OCI-LY1 (cell line): Measurements from ENCODE around the gene RNF150.

Experiments
- H2AFZ ChIP-seq: fragments of 200-600 bp; sonication (generic), shearing (Covaris generic); 2 replicates; pipeline ENCODE4 v1.6.0; 2014; ENCODE audit warnings: antibody characterized with exemption, mild to moderate bottlenecking, low read length
- H3F3A ChIP-seq: fragments of 200-600 bp; sonication (generic), shearing (Covaris generic); 2 replicates; pipeline ENCODE4 v1.6.0; 2014; ENCODE audit warnings: mild to moderate bottlenecking, antibody characterized with exemption, low read length, moderate library complexity; ENCODE audit not compliant: insufficient read depth
- H3K27ac ChIP-seq: fragments of 200-600 bp; sonication (generic); 2 replicates; pipeline ENCODE4 v1.5.1; 2014; ENCODE audit warnings: low read length, mixed run types, mild to moderate bottlenecking, low read depth; ENCODE audit not compliant: poor library complexity, severe bottlenecking
- H3K27me3 ChIP-seq: fragments of 200-600 bp; sonication (generic); 2 replicates; pipeline ENCODE4 v1.6.0; 2014; ENCODE audit warnings: antibody characterized with exemption, mild to moderate bottlenecking, low read length, moderate library complexity; ENCODE audit not compliant: insufficient read depth
- H3K36me3 ChIP-seq: fragments of 200-600 bp; sonication (generic); 2 replicates; pipeline ENCODE4 v1.6.1; 2014; ENCODE audit warnings: mild to moderate bottlenecking, antibody characterized with exemption, low read length, moderate library complexity, mixed read lengths; ENCODE audit not compliant: insufficient read depth
- H3K4me1 ChIP-seq: fragments of 200-600 bp; sonication (generic); 2 replicates; pipeline ENCODE4 v1.5.1; 2014; ENCODE audit warnings: mild to moderate bottlenecking, low read length, moderate library complexity; ENCODE audit not compliant: insufficient read depth, severe bottlenecking
- H3K4me2 ChIP-seq: fragments of 200-600 bp; sonication (generic), shearing (Covaris generic); 2 replicates; pipeline ENCODE4 v1.6.1; 2014; ENCODE audit warnings: low read length
- H3K4me3 ChIP-seq: fragments of 200-600 bp; sonication (generic); 2 replicates; pipeline ENCODE4 v1.5.1; 2014; ENCODE audit warnings: low read length, low read depth, mild to moderate bottlenecking, mixed read lengths; ENCODE audit not compliant: poor library complexity, severe bottlenecking
- H3K79me2 ChIP-seq: fragments of 200-600 bp; shearing (Covaris generic); 2 replicates; pipeline ENCODE4 v1.6.1; 2016; ENCODE audit warnings: mixed run types, low read length, mixed read lengths; ENCODE audit not compliant: insufficient read depth
- H3K9ac ChIP-seq: fragments of 200-600 bp; sonication (generic), shearing (Covaris generic); 2 replicates; pipeline ENCODE4 v1.6.1; 2014; ENCODE audit warnings: mild to moderate bottlenecking, low read length, mixed read lengths
- H3K9me2 ChIP-seq: fragments of 200-600 bp; sonication (generic), shearing (Covaris generic); 2 replicates; pipeline ENCODE4 v1.6.1; 2014; ENCODE audit warnings: low read depth, mild to moderate bottlenecking, low read length, mixed read lengths
- H3K9me3 ChIP-seq: fragments of 200-600 bp; shearing (Covaris generic); 2 replicates; pipeline ENCODE4 v1.6.1; 2014; ENCODE audit warnings: low read length, mixed read lengths
- H4K20me1 ChIP-seq: fragments of 200-600 bp; sonication (generic), shearing (Covaris generic); 2 replicates; pipeline ENCODE4 v1.6.0; 2016; ENCODE audit warnings: mild to moderate bottlenecking, low read length; ENCODE audit not compliant: insufficient read depth
- EZH2 ChIP-seq: fragments of 200-600 bp; sonication (generic), shearing (Covaris generic); IDR thresholded peaks from 2 replicates; pipeline ENCODE4 v1.8.0; 2017; ENCODE audit warnings: borderline replicate concordance, mixed run types, mild to moderate bottlenecking, antibody characterized with exemption, low read length, moderate library complexity, mixed read lengths
- TF ChIP-seq, protein P1 (sequence below): fragments of 200-600 bp; sonication (generic), shearing (Covaris generic); IDR thresholded peaks from 2 replicates; pipeline ENCODE4 v1.5.1; 2017; ENCODE audit warnings: mild to moderate bottlenecking, antibody characterized with exemption, low read length, moderate library complexity, mixed read lengths

RNF150 gene

DNA sequence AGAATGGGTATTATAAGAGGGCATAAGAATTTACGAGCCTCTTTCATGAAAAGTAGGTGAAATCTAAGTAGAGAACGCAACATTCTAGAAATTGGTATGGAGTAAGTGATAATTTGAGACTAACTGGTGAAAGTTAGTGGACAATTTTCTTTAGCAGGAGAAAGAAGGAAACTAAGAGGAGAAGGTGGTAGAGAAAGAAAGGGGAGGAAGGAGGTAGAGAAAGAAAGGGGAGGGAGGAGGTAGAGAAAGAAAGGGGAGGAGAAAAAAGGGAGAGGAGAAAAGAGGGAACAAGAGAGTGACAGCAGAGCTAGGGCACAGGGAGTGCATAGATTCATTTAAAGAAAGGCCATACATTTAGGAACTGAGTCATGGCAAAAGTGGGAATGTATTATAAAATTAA, 94.1 kb downstream of the RNF150 start:
- H3K9ac ChIP-seq = no peak overlapping the region
- H4K20me1 ChIP-seq = no peaks in the 10 kb centered on the region
- H3K27ac ChIP-seq = no peak overlapping the region
- no peaks in the 10 kb centered on the region for H3K79me2 ChIP-seq
- no peaks in the 10 kb centered on the region for H3F3A ChIP-seq
- no peak overlapping the region for H3K4me3 ChIP-seq
- TF ChIP-seq EZH2 = no peak
- TF ChIP-seq, protein P1, sequence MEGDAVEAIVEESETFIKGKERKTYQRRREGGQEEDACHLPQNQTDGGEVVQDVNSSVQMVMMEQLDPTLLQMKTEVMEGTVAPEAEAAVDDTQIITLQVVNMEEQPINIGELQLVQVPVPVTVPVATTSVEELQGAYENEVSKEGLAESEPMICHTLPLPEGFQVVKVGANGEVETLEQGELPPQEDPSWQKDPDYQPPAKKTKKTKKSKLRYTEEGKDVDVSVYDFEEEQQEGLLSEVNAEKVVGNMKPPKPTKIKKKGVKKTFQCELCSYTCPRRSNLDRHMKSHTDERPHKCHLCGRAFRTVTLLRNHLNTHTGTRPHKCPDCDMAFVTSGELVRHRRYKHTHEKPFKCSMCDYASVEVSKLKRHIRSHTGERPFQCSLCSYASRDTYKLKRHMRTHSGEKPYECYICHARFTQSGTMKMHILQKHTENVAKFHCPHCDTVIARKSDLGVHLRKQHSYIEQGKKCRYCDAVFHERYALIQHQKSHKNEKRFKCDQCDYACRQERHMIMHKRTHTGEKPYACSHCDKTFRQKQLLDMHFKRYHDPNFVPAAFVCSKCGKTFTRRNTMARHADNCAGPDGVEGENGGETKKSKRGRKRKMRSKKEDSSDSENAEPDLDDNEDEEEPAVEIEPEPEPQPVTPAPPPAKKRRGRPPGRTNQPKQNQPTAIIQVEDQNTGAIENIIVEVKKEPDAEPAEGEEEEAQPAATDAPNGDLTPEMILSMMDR = no peak
- H3K4me1 ChIP-seq = no peaks in the 10 kb centered on the region
- no peak overlapping the region for H2AFZ ChIP-seq
- H3K36me3 ChIP-seq = no peaks in the 10 kb centered on the region
- H3K27me3 ChIP-seq = no peaks in the 10 kb centered on the region
- no peaks in the 10 kb centered on the region for H3K9me2 ChIP-seq
- no peaks in the 10 kb centered on the region for H3K9me3 ChIP-seq
- no peak overlapping the region for H3K4me2 ChIP-seq

DNA sequence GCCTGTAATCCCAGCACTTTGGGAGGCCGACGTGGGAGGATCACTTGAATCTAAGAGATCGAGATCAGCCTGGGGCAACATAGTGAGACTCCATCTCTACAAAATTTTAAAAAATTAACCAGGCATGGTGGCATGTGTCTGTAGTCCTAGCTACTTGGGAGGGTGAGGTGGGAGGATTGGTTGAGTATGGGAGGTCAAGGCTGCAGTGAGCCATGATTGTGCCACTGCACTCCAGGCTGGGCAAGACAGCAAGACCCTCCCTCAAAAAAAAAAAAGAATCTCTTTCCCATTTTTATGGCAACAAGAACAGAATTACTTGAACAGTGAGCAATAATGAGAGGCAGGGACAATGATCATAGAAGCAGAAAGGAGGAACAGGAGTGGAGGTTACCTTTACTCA, 94.8 kb downstream of the RNF150 start:
- H3K9me3 ChIP-seq = no peaks in the 10 kb centered on the region
- H3K9me2 ChIP-seq = no peaks in the 10 kb centered on the region
- no peaks in the 10 kb centered on the region for H4K20me1 ChIP-seq
- no peak overlapping the region for H3K27ac ChIP-seq
- H3K79me2 ChIP-seq = no peaks in the 10 kb centered on the region
- no peaks in the 10 kb centered on the region for H3K36me3 ChIP-seq
- no peaks in the 10 kb centered on the region for H3F3A ChIP-seq
- H2AFZ ChIP-seq = no peak overlapping the region
- H3K9ac ChIP-seq = no peak overlapping the region
- TF ChIP-seq, protein P1 = no peak
- no peak for TF ChIP-seq EZH2
- no peak overlapping the region for H3K4me2 ChIP-seq
- H3K27me3 ChIP-seq = no peaks in the 10 kb centered on the region
- H3K4me1 ChIP-seq = no peaks in the 10 kb centered on the region
- H3K4me3 ChIP-seq = no peak overlapping the region

DNA sequence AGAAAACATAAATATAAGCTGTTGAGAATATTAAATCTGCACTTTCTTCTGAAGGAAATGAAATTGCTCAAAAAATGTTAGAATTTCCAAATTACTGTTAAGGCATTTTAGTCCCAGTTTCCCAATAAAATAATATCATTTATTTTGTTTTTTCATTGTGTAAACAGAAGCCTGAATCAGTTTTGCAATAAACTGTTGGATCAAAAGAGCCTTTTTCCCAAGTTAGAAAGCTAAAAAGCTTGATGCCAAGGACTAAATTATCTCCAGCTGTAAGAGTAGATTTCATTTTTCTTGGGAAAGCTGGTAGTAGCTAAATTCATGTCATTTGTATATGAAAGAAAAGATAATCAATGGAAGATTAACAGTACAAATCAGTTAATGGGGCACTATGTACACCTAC, 95.8 kb downstream of the RNF150 start:
- H3K9me2 ChIP-seq = no peaks in the 10 kb centered on the region
- no peak overlapping the region for H2AFZ ChIP-seq
- H3K27ac ChIP-seq = no peak overlapping the region
- no peaks in the 10 kb centered on the region for H3K9me3 ChIP-seq
- no peak overlapping the region for H3K4me3 ChIP-seq
- H4K20me1 ChIP-seq = no peaks in the 10 kb centered on the region
- no peaks in the 10 kb centered on the region for H3K36me3 ChIP-seq
- H3K4me1 ChIP-seq = no peaks in the 10 kb centered on the region
- H3F3A ChIP-seq = no peaks in the 10 kb centered on the region
- H3K79me2 ChIP-seq = no peaks in the 10 kb centered on the region
- TF ChIP-seq EZH2 = no peak
- TF ChIP-seq, protein P1 = no peak
- no peak overlapping the region for H3K9ac ChIP-seq
- H3K27me3 ChIP-seq = no peaks in the 10 kb centered on the region
- H3K4me2 ChIP-seq = no peak overlapping the region
